ENCODE measurements around the gene LSM11.

LSM11 gene

GRCh38 chr5:157772127-157772526 lies 28.6 kb downstream of the LSM11 start:
- no peak for DNase-seq (ENCODE audit: low read depth)

GRCh38 chr5:157778121-157778805 lies 34.8 kb downstream of the LSM11 start:
- no peak for DNase-seq (ENCODE audit: low read depth)

DNA sequence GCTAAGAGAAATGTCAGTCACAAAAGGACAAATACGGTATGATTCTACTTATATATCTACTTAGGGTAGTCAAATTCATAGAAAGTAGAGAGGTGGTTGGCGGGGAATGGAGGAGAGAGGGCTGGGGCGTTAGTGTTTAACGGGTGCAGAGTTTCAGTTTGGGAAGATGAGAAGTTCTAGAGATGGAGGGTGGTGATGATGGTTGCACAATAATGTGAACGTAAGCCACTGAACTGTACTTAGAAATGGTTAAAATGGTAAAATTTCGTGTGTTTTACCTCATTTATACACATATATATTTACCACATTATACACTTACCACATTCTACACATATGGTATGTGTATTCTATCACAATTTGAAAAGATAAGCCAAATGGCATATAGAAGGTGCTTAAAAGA lies 35.7 kb downstream of the LSM11 start:
- DNase-seq (ENCODE audit: low read depth), result no peak

- DNase-seq (ENCODE audit: low read depth), result no peak
Measured at GRCh38 chr5:157785801-157786200, 42.3 kb downstream of the LSM11 start.

DNA sequence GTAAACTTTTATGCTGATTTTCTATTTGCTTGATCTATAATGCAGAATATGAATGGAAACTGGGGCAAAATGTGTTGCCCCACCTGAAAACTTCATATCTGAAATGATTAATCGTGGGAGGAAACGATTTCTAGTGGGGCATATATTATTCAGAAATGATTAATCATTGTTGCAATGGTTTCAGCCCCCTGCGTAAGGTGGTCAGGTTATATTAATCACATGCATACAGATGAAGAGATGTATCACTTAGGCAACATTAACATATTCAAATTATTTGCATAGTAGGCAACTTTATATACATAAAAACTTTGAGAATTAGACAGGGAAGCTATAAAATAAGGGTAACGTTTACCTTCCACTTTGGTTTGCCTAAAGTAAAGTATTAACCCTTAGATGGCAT lies 49.8 kb downstream of the LSM11 start:
- no peak for DNase-seq (ENCODE audit: low read depth)

- no peak for DNase-seq (ENCODE audit: low read depth)
Measured at GRCh38 chr5:157799578-157799977, 56.1 kb downstream of the LSM11 start.

DNA sequence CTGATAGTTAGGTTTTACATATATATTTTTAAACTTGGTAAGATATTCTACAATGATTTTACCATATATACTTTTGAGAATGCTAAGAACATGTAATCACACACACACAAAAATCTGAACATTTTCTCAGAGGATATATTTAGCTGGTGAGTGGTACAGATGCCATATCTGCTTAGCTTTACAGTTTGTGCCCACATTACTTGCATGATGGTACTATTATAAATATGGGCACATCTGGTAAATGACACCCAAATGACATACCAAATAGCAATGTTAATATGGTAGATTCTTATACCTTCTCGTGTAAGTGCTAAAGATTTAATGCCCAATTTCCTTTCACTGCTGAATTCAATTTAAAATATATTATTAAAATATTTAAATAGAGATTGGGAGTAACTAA lies 56.6 kb downstream of the LSM11 start:
- no peak for DNase-seq (ENCODE audit: low read depth)

DNA sequence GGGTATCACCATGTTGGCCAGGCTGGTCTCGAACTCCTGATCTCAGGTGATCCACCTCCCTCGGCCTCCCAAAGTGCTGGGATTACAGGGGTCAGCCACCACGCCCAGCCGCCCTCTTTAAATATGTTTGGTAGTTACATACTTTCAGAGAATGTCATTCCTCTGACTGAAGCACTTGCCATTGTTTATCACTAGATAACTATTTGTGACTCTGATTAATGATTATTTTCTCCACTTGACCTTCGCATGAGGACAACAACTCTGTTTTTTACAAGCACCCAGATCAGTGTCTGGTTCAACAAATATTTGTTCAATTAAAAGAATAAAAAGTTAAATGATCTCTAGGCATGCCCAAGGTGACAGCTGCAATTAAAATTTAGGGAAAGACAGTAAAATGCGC lies 59.2 kb downstream of the LSM11 start:
- DNase-seq (ENCODE audit: low read depth), result no peak

- DNase-seq (ENCODE audit: low read depth), result no peak
Measured at GRCh38 chr5:157808043-157808442, 64.5 kb downstream of the LSM11 start.

Measured in stimulated activated CD4-positive, alpha-beta T cell treated with anti-CD3 and anti-CD28 coated beads, Interleukin-2, amount 100 ng/mL, for 4 hours (primary cell).